ENCODE data around the gene C18orf32. TPM values are rescaled to one million over a fixed set of nuclear protein-coding genes. Genes with fewer than 3 reads are reported as not detected.

C18orf32 gene
- total and polyA plus RNA-seq, 2 of the 8 experiments (the other 6 are each of a cell fraction or from before 2014, with no cell fraction given) = 17.3 to 20.1 TPM

DNA sequence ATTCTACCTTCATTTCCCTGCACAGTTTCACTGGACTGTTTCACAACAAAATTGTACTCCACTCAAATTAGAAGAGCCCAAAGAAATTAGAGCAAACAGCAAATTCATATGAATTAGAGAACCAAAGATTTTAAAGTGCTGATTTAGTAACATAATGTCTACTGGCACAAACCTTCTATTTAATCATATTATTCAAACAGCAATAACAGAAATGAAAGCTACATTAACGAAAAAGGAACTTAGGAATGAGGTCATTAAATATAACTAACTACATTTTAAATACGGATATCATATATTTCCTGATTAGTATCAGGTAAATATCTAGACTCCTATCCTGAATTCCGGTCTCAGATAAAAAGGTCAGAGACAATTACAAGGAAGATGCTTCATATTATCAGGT lies 5.1 kb downstream of the C18orf32 start:
- Histone ChIP-seq H3K36me3 (ENCODE audit: control insufficient read depth in 2 of 4, insufficient read depth in 4 of 4, low read length in 3 of 4) (peaks cover 0 to 30% (median 14%) of the 10 kb centered on the region in 4 experiments; a peak in 5 of 8 replicates), H3K23me2 (ENCODE audit: low read depth, low read length) (peaks cover 3% of the 10 kb centered on the region; the same call in 1 of the 2 replicates), H3K79me2 (ENCODE audit: control insufficient read depth in 1 of 2, insufficient read depth in 2 of 2, low read length in 2 of 2) (peaks cover 0 to 23% of the 10 kb centered on the region in 2 experiments; a peak in 3 of 4 replicates), H3K4me3 (ENCODE audit: extremely low read depth in 1 of 4, insufficient read depth in 2 of 4, low read depth in 3 of 4, low read length in 4 of 4) (no peak overlapping the region), H2BK15ac (ENCODE audit: low read length) (no peak overlapping the region), H3K27me3 (replicated peaks in 1 of 4; ENCODE audit: control insufficient read depth in 3 of 4, extremely low read depth in 1 of 4, insufficient read depth in 3 of 4, low read length in 3 of 4) (no peaks in the 10 kb centered on the region), H3K9me3 (ENCODE audit: insufficient read depth in 2 of 2, low read depth in 1 of 2, low read length in 1 of 2) (no peaks in the 10 kb centered on the region), H3K79me1 (ENCODE audit: low read depth, low read length) (no peaks in the 10 kb centered on the region), H3K14ac (ENCODE audit: insufficient read length) (no peak overlapping the region), H3K9ac (replicated peaks in 1 of 4; ENCODE audit: extremely low read depth in 1 of 4, low read depth in 3 of 4, low read length in 3 of 4) (no peak overlapping the region), H2AK5ac (ENCODE audit: low read depth, low read length) (no peak overlapping the region), H4K8ac (ENCODE audit: extremely low read depth, insufficient read depth, low read length) (no peak overlapping the region), H3K4me2 (ENCODE audit: insufficient read depth in 1 of 2, low read depth in 2 of 2, low read length in 2 of 2) (no peak overlapping the region), H3K4me1 (replicated peaks in 1 of 4; ENCODE audit: control insufficient read depth in 3 of 4, insufficient read depth in 4 of 4, low read length in 3 of 4) (peaks cover 0 to 3% (median 0%) of the 10 kb centered on the region in 4 experiments; a peak in 1 of 7 replicates), H3K27ac (ENCODE audit: low read depth, low read length) (no peak overlapping the region), H3K4ac (replicated peaks; ENCODE audit: insufficient read length, low read depth, low read length) (no peak overlapping the region), H2BK20ac (ENCODE audit: low read length) (no peak overlapping the region), H3K18ac (ENCODE audit: extremely low read depth, low read length) (no peak overlapping the region), H2BK5ac (ENCODE audit: low read depth, low read length) (no peak overlapping the region), H2BK120ac (replicated peaks; ENCODE audit: low read depth, low read length) (no peak overlapping the region), H3K23ac (ENCODE audit: insufficient read length) (no peak overlapping the region), H2BK12ac (ENCODE audit: low read depth, low read length) (no peak overlapping the region), H2AFZ (ENCODE audit: low read length) (no peak overlapping the region), H4K91ac (replicated peaks; ENCODE audit: insufficient read length, low read length) (no peak overlapping the region), H3K56ac (replicated peaks; ENCODE audit: insufficient read length, low read depth, low read length) (no peak overlapping the region), H4K5ac (ENCODE audit: insufficient read length, low read depth, low read length) (no peak overlapping the region), H4K20me1 (replicated peaks in 1 of 2; ENCODE audit: control insufficient read depth in 1 of 2, insufficient read depth in 2 of 2, low read length in 2 of 2) (peaks cover 0 to 1% of the 10 kb centered on the region in 2 experiments)
- DNase-seq (ENCODE audit: low read depth in 1 of 2, low spot score in 2 of 2) (no peak), FAIRE-seq (no peak)
- POLR2A ChIA-PET (ENCODE audit: partially characterized antibody) = no interaction called here
- CTCF ChIA-PET (ENCODE audit: partially characterized antibody) = no interaction called here
- WGBS, 2 experiments (ENCODE audit: extremely low coverage in 1 of 2, insufficient coverage in 1 of 2, insufficient read length in 1 of 2, insufficient replicate concordance in 2 of 2, low coverage in 1 of 2, low lambda C conversion rate in 2 of 2, missing lambda C conversion rate in 1 of 2) = 92% methylated on average over 3 of the region's 3 CpGs; no CpG with 5 or more reads in 1 of the 2 experiments
- no peak for TF ChIP-seq POLR2AphosphoS5 (IDR thresholded peaks at IDR 0.05; ENCODE audit: low read depth, low read length)
- TF ChIP-seq EZH2 (IDR thresholded peaks at IDR 0.05; ENCODE audit: low read depth, low read length, severe bottlenecking) = no peak
- TF ChIP-seq, protein P1, sequence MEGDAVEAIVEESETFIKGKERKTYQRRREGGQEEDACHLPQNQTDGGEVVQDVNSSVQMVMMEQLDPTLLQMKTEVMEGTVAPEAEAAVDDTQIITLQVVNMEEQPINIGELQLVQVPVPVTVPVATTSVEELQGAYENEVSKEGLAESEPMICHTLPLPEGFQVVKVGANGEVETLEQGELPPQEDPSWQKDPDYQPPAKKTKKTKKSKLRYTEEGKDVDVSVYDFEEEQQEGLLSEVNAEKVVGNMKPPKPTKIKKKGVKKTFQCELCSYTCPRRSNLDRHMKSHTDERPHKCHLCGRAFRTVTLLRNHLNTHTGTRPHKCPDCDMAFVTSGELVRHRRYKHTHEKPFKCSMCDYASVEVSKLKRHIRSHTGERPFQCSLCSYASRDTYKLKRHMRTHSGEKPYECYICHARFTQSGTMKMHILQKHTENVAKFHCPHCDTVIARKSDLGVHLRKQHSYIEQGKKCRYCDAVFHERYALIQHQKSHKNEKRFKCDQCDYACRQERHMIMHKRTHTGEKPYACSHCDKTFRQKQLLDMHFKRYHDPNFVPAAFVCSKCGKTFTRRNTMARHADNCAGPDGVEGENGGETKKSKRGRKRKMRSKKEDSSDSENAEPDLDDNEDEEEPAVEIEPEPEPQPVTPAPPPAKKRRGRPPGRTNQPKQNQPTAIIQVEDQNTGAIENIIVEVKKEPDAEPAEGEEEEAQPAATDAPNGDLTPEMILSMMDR (IDR thresholded peaks at IDR 0.05; ENCODE audit: control extremely low read depth in 1 of 3, insufficient read depth in 1 of 3, low read depth in 1 of 3, low read length in 3 of 3) = no peak
- TF ChIP-seq, protein P2, sequence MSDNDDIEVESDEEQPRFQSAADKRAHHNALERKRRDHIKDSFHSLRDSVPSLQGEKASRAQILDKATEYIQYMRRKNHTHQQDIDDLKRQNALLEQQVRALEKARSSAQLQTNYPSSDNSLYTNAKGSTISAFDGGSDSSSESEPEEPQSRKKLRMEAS (IDR thresholded peaks at IDR 0.05) = no peak
- no peak for TF ChIP-seq PHF8 (conservative IDR thresholded peaks at IDR 0.05; ENCODE audit: low read depth, low read length)
- TF ChIP-seq SP2 (IDR thresholded peaks at IDR 0.05; ENCODE audit: low read length) = no peak
- TF ChIP-seq BACH1 (IDR thresholded peaks at IDR 0.05; ENCODE audit: low read length) = no peak
- no peak for TF ChIP-seq SIN3A (conservative IDR thresholded peaks at IDR 0.05 in 1 of 2, IDR thresholded peaks at IDR 0.05 in 1 of 2; ENCODE audit: low read depth in 1 of 2, low read length in 2 of 2)
- no peak for TF ChIP-seq JUN (IDR thresholded peaks at IDR 0.05; ENCODE audit: low read depth, low read length)
- no peak for TF ChIP-seq EP300 (IDR thresholded peaks at IDR 0.05; ENCODE audit: borderline replicate concordance in 1 of 2, low read depth in 2 of 2, low read length in 2 of 2)
- TF ChIP-seq CBX5 (IDR thresholded peaks at IDR 0.05; ENCODE audit: low read depth, low read length) = no peak
